IMR-90 (cell line): ENCODE measurements around the gene COPS9.

ENCODE experiments used
- TF ChIP-seq, protein P1 (sequence below): fragments of 150-350 bp; IDR thresholded peaks from 2 replicates; pipeline ENCODE4 v1.6.1; 2017; ENCODE audit warnings: mild to moderate bottlenecking, antibody characterized with exemption, low read length, low read depth
- TF ChIP-seq, protein P2 (sequence below): conservative IDR thresholded peaks from 2 replicates; pipeline ENCODE4 v1.5.1; 2012; ENCODE audit warnings: mild to moderate bottlenecking, low read depth, low read length, improper control_type of control experiment

DNA sequence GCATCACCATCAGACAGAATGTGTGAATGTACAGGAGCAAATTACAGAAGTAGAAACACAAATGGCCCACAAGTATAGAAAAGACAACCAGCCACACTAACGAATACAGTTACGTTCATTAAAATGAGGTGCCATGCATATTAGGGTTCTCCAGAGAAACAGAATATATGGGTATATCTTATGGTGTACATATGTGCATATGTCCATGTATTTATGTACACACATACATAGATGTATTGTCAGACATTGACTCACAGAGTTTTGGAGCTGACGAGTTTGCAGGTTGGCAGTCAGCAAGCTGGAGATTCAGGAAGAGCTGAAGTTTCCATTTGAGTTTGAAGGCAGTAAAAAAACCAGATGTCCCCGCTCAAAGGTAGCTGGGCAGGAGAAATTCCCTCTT lies 33.0 kb downstream of the COPS9 start:
- TF ChIP-seq, protein P1, sequence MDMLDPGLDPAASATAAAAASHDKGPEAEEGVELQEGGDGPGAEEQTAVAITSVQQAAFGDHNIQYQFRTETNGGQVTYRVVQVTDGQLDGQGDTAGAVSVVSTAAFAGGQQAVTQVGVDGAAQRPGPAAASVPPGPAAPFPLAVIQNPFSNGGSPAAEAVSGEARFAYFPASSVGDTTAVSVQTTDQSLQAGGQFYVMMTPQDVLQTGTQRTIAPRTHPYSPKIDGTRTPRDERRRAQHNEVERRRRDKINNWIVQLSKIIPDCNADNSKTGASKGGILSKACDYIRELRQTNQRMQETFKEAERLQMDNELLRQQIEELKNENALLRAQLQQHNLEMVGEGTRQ = no peak
- TF ChIP-seq, protein P2, sequence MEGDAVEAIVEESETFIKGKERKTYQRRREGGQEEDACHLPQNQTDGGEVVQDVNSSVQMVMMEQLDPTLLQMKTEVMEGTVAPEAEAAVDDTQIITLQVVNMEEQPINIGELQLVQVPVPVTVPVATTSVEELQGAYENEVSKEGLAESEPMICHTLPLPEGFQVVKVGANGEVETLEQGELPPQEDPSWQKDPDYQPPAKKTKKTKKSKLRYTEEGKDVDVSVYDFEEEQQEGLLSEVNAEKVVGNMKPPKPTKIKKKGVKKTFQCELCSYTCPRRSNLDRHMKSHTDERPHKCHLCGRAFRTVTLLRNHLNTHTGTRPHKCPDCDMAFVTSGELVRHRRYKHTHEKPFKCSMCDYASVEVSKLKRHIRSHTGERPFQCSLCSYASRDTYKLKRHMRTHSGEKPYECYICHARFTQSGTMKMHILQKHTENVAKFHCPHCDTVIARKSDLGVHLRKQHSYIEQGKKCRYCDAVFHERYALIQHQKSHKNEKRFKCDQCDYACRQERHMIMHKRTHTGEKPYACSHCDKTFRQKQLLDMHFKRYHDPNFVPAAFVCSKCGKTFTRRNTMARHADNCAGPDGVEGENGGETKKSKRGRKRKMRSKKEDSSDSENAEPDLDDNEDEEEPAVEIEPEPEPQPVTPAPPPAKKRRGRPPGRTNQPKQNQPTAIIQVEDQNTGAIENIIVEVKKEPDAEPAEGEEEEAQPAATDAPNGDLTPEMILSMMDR = no peak
